IMR-90 (cell line): ENCODE data around the gene ESR1. TPM values are rescaled to one million over a fixed set of nuclear protein-coding genes. Genes with fewer than 3 reads are reported as not detected.

ENCODE experiments used
- ATAC-seq: fragments of 200-7000 bp; cut with Tn5 transposase; 2 replicates; pipeline ENCODE4 v1.9.1; 2020; ENCODE audit warnings: low read depth, mild to moderate bottlenecking, moderate library complexity
- BruUV-seq: library from RNA; stranded (reverse); fragments of 400-500 nt; replicated peaks from 2 replicates; lab custom pipeline; 2021; lab: Mats Ljungman, UMichigan
- CTCF ChIA-PET: fragments of 300-600 bp; formaldehyde crosslinking; extraction: SDS; loops from one replicate; lab custom pipeline; 2021; ENCODE audit warnings: antibody characterized with exemption; lab: Yijun Ruan, JAX
- POLR2A ChIA-PET: fragments of 300-600 bp; sonication (Branson Sonifier 250); formaldehyde crosslinking; loops from one replicate; lab custom pipeline; 2022; ENCODE audit warnings: antibody characterized with exemption; ENCODE audit not compliant: unreplicated experiment; lab: Charles Lee
- DNase-seq: peaks from one replicate; pipeline ENCODE4 v3.0.0; 2013
- H2AFZ ChIP-seq: replicated peaks from 2 replicates; pipeline ENCODE3; 2013; ENCODE audit warnings: low read length, mild to moderate bottlenecking; ENCODE audit not compliant: poor library complexity
- H2AK5ac ChIP-seq: 2 replicates; pipeline ENCODE4 v1.6.1; 2013; ENCODE audit warnings: low read depth, low read length, inconsistent platforms
- H2AK9ac ChIP-seq: replicated peaks from 2 replicates; pipeline ENCODE3; 2013; ENCODE audit warnings: mild to moderate bottlenecking, low read depth, low read length, moderate library complexity; ENCODE audit not compliant: poor library complexity
- H2BK120ac ChIP-seq: 2 replicates; pipeline ENCODE4 v1.6.1; 2013; ENCODE audit warnings: low read depth, low read length, inconsistent platforms
- H2BK15ac ChIP-seq: 3 replicates; pipeline ENCODE4 v1.6.1; 2013; ENCODE audit warnings: low read depth, low read length, inconsistent platforms
- H2BK20ac ChIP-seq: 2 replicates; pipeline ENCODE4 v1.6.1; 2013; ENCODE audit warnings: low read depth, mild to moderate bottlenecking, inconsistent platforms, low read length, moderate library complexity
- H2BK5ac ChIP-seq: 2 replicates; pipeline ENCODE4 v1.6.1; 2013; ENCODE audit warnings: mild to moderate bottlenecking, low read depth, low read length, inconsistent platforms; ENCODE audit not compliant: poor library complexity, severe bottlenecking
- H3K14ac ChIP-seq: replicated peaks from 2 replicates; pipeline ENCODE4 v1.6.1; 2013; ENCODE audit warnings: low read depth, low read length, inconsistent platforms
- H3K18ac ChIP-seq: 2 replicates; pipeline ENCODE4 v1.6.1; 2013; ENCODE audit warnings: low read depth, low read length, control low read depth
- H3K23ac ChIP-seq: 2 replicates; pipeline ENCODE4 v1.6.1; 2013; ENCODE audit warnings: low read depth, low read length, inconsistent platforms
- H3K27ac ChIP-seq: 2 replicates; pipeline ENCODE4 v1.5.1; 2013; ENCODE audit warnings: mild to moderate bottlenecking, control low read depth, low read length; ENCODE audit not compliant: insufficient read depth
- H3K27me3 ChIP-seq: 2 replicates; pipeline ENCODE4 v1.6.1; 2013; ENCODE audit warnings: low read length; ENCODE audit not compliant: control insufficient read depth, insufficient read depth
- H3K36me3 ChIP-seq: 2 replicates; pipeline ENCODE4 v1.6.1; 2013; ENCODE audit warnings: low read length, mixed read lengths; ENCODE audit not compliant: control insufficient read depth, insufficient read depth
- H3K4ac ChIP-seq: 2 replicates; pipeline ENCODE4 v1.6.1; 2013; ENCODE audit warnings: low read depth, low read length, inconsistent platforms
- H3K4me1 ChIP-seq: 2 replicates; pipeline ENCODE4 v1.6.1; 2013; ENCODE audit warnings: low read length, mixed read lengths; ENCODE audit not compliant: control insufficient read depth, insufficient read depth
- H3K4me2 ChIP-seq: 2 replicates; pipeline ENCODE4 v1.6.1; 2013; ENCODE audit warnings: low read depth, mild to moderate bottlenecking, control low read depth, low read length, moderate library complexity
- H3K4me3 ChIP-seq: 2 replicates; pipeline ENCODE4 v1.5.1; 2013; ENCODE audit warnings: low read depth, mild to moderate bottlenecking, control low read depth, low read length, moderate library complexity; ENCODE audit not compliant: insufficient read depth
- H3K56ac ChIP-seq: 2 replicates; pipeline ENCODE4 v1.6.1; 2013; ENCODE audit warnings: low read length, inconsistent platforms; ENCODE audit not compliant: insufficient read depth; ENCODE audit errors: extremely low read depth
- H3K79me1 ChIP-seq, 2 experiments: 2 replicates each; pipeline ENCODE4 v1.6.1; 2013; ENCODE audit warnings: low read length in 2 of 2, inconsistent platforms in 1 of 2, low read depth in 1 of 2
- H3K9ac ChIP-seq: 2 replicates; pipeline ENCODE4 v1.6.1; 2013; ENCODE audit warnings: low read depth, low read length, control low read depth
- H3K9me1 ChIP-seq: 2 replicates; pipeline ENCODE4 v1.6.1; 2013; ENCODE audit warnings: low read length, inconsistent platforms; ENCODE audit not compliant: insufficient read depth
- H3K9me3 ChIP-seq: 2 replicates; pipeline ENCODE4 v1.6.1; 2013; ENCODE audit warnings: low read length; ENCODE audit not compliant: control insufficient read depth, insufficient read depth
- H4K20me1 ChIP-seq: 2 replicates; pipeline ENCODE4 v1.6.1; 2013; ENCODE audit warnings: low read length, inconsistent platforms; ENCODE audit not compliant: insufficient read depth
- H4K5ac ChIP-seq: 2 replicates; pipeline ENCODE4 v1.6.1; 2013; ENCODE audit warnings: mild to moderate bottlenecking, low read depth, low read length, control low read depth
- H4K8ac ChIP-seq, 2 experiments: 2 replicates each; pipeline ENCODE4 v1.6.1; 2013; ENCODE audit warnings: low read depth in 2 of 2, low read length in 2 of 2, control low read depth in 1 of 2, inconsistent platforms in 1 of 2
- H4K91ac ChIP-seq: 2 replicates; pipeline ENCODE4 v1.6.1; 2013; ENCODE audit warnings: low read depth, low read length, inconsistent platforms; ENCODE audit not compliant: insufficient read depth
- BHLHE40 ChIP-seq: fragments of 150-350 bp; IDR thresholded peaks from 2 replicates; pipeline ENCODE4 v1.6.1; 2016; ENCODE audit warnings: mild to moderate bottlenecking, low read depth, low read length
- CEBPB ChIP-seq: IDR thresholded peaks from 2 replicates; pipeline ENCODE4 v1.6.1; 2012; ENCODE audit warnings: low read depth, low read length, improper control_type of control experiment
- CHD1 ChIP-seq: IDR thresholded peaks from 2 replicates; pipeline ENCODE4 v1.6.1; 2012; ENCODE audit warnings: low read depth, low read length, improper control_type of control experiment
- CTCF ChIP-seq: conservative IDR thresholded peaks from 2 replicates; pipeline ENCODE4 v1.5.1; 2012; ENCODE audit warnings: mild to moderate bottlenecking, low read depth, low read length, improper control_type of control experiment
- MAFK ChIP-seq: IDR thresholded peaks from 2 replicates; pipeline ENCODE4 v1.6.1; 2012; ENCODE audit warnings: low read depth, low read length, improper control_type of control experiment
- MAZ ChIP-seq: IDR thresholded peaks from 2 replicates; pipeline ENCODE4 v1.6.1; 2012; ENCODE audit warnings: low read depth, mild to moderate bottlenecking, low read length, improper control_type of control experiment, moderate library complexity, borderline replicate concordance
- MXI1 ChIP-seq: IDR thresholded peaks from 2 replicates; pipeline ENCODE4 v1.6.1; 2012; ENCODE audit warnings: low read depth, mild to moderate bottlenecking, low read length, moderate library complexity, borderline replicate concordance
- NFE2L2 ChIP-seq: fragments of 150-350 bp; IDR thresholded peaks from 2 replicates; pipeline ENCODE4 v1.6.1; 2016; ENCODE audit warnings: low read depth, mild to moderate bottlenecking, low read length
- POLR2A ChIP-seq: IDR thresholded peaks from 2 replicates; pipeline ENCODE4 v1.6.1; 2012; ENCODE audit warnings: mild to moderate bottlenecking, low read depth, low read length
- SMC3 ChIP-seq: fragments of 150-350 bp; IDR thresholded peaks from 2 replicates; pipeline ENCODE4 v1.6.1; 2016; ENCODE audit warnings: low read depth, mild to moderate bottlenecking, antibody characterized with exemption, low read length, moderate library complexity
- WGBS, 2 experiments: methylation state at CpG; one replicate each; pipeline versions ENCODE4 v1.1.5 to v1.1.7; 2013; ENCODE audit warnings: missing lambda C conversion rate in 2 of 2; ENCODE audit not compliant: insufficient read length in 1 of 2; ENCODE audit errors: extremely low coverage in 2 of 2; 5-methylcytosine and 5-hydroxymethylcytosine counted together
- dilution Hi-C: fragments of 300-500 bp; cut with HindIII; formaldehyde crosslinking; loops from one replicate; pipeline ENCODE4 v1.14.3; 2018; ENCODE audit warnings: low sequenced_read_pairs; ENCODE audit not compliant: unreplicated experiment
- in situ Hi-C: fragments of 300-500 bp; cut with MboI; formaldehyde crosslinking; loops from 3 replicates; pipeline ENCODE4 v1.14.3; 2019; ENCODE audit warnings: low sequenced_read_pairs, inconsistent platforms, mixed read lengths
- intact Hi-C: fragments of 100-400 bp; cut with micrococcal nuclease; formaldehyde crosslinking; loops from 2 replicates; pipeline ENCODE4 v1.10.0; 2022
- polyA plus RNA-seq, 3 experiments: library from polyadenylated mRNA; depleted of rRNA; stranded (reverse); fragments of >200 nt; gene quantifications; 2 replicates each; pipeline ENCODE4 v1.2.3, GENCODE V29; 2012; ENCODE audit warnings: low replicate concordance in 1 of 3
- total RNA-seq: library from RNA; depleted of rRNA; stranded (reverse); fragments of >200 nt; gene quantifications from 2 replicates; pipeline ENCODE4 v1.2.3, GENCODE V29; 2012
- TF ChIP-seq, protein P1 (sequence below): fragments of 150-350 bp; IDR thresholded peaks from 2 replicates; pipeline ENCODE4 v1.6.1; 2016; ENCODE audit warnings: low read depth, mild to moderate bottlenecking, low read length, moderate library complexity, borderline replicate concordance

Gene ESR1
- total and polyA plus RNA-seq, 2 of the 4 experiments (the other 2 are of a cell fraction), result not detected

DNA sequence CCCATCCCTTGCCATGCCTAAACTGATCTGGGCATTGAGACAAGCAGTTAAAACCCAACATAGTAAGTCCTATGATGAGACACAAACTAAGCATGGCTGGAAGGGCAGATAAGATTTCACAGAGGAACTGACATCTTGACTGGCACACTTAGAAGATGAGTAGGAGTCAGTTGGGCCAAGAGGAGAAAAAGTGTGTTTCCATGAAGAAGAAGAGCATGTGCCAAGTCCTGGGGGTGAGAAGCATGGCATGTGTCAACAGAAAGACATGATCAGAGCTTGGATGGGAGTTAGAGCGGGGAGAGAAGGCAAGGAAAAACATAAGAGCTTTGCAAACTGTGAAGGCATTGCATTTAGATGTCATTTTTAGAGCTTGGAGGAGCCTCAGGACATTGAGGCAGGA, 68.0 kb downstream of the ESR1 start:
- in situ Hi-C loops, result no loop called here
- H4K91ac ChIP-seq, result no peak overlapping the region
- H3K9me1 ChIP-seq, result no peaks in the 10 kb centered on the region
- H2AK9ac ChIP-seq, result no peak overlapping the region
- TF ChIP-seq CHD1 (no peak), POLR2A (no peak), CTCF (no peak), NFE2L2 (no peak), BHLHE40 (no peak), MAZ (no peak), MXI1 (no peak), CEBPB (no peak), SMC3 (no peak), MAFK (no peak)
- TF ChIP-seq, protein P1, sequence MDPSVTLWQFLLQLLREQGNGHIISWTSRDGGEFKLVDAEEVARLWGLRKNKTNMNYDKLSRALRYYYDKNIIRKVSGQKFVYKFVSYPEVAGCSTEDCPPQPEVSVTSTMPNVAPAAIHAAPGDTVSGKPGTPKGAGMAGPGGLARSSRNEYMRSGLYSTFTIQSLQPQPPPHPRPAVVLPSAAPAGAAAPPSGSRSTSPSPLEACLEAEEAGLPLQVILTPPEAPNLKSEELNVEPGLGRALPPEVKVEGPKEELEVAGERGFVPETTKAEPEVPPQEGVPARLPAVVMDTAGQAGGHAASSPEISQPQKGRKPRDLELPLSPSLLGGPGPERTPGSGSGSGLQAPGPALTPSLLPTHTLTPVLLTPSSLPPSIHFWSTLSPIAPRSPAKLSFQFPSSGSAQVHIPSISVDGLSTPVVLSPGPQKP, result no peak
- H2BK120ac ChIP-seq, result no peak overlapping the region
- no peak overlapping the region for H3K9ac ChIP-seq
- H2AFZ ChIP-seq, result no peak overlapping the region
- ChIA-PET POLR2A (no interaction called here), CTCF (no interaction called here)
- dilution Hi-C loops, result no loop called here
- no peak overlapping the region for H3K4me3 ChIP-seq
- H4K8ac ChIP-seq, result no peak overlapping the region
- H3K4me2 ChIP-seq, result no peak overlapping the region
- intact Hi-C loops, result no loop called here
- H3K56ac ChIP-seq, result no peak overlapping the region
- no peaks in the 10 kb centered on the region for H3K36me3 ChIP-seq
- peaks cover 10% of the 10 kb centered on the region; the same call in 1 of the 2 replicates for H3K9me3 ChIP-seq
- DNase-seq (no peak), ATAC-seq (no peak)
- H3K27me3 ChIP-seq, result no peaks in the 10 kb centered on the region
- H3K4me1 ChIP-seq, result no peaks in the 10 kb centered on the region
- H2AK5ac ChIP-seq, result no peak overlapping the region
- no peak overlapping the region for H2BK20ac ChIP-seq
- H2BK5ac ChIP-seq, result no peak overlapping the region
- H3K27ac ChIP-seq, result no peak overlapping the region
- H3K14ac ChIP-seq, result no peak overlapping the region
- no peaks in the 10 kb centered on the region for H3K79me1 ChIP-seq
- no peak overlapping the region for H2BK15ac ChIP-seq
- no peak overlapping the region for H4K5ac ChIP-seq
- BruUV-seq, result no TSS peak
- WGBS, 2 experiments, result no CpG with 5 or more reads among the region's 1 CpG
- no peak overlapping the region for H3K4ac ChIP-seq
- H3K18ac ChIP-seq, result no peak overlapping the region
- H3K23ac ChIP-seq, result no peak overlapping the region
- no peaks in the 10 kb centered on the region for H4K20me1 ChIP-seq
